T47D (cell line): Measurements from ENCODE around the gene PDSS2.

ENCODE experiments used
- DNase-seq, 2 experiments: peaks; one replicate each; pipeline versions ENCODE4 v3.0.0 to v3.0.0-alpha.2; 2011 to 2012; ENCODE audit warnings: low read depth in 1 of 2, low spot score in 1 of 2
- JUND ChIP-seq: IDR thresholded peaks from 2 replicates; pipeline ENCODE4 v1.6.1; 2012; ENCODE audit warnings: low read depth
- in situ Hi-C: cut with HindIII; loops from 2 replicates; pipeline ENCODE4 v1.10.0; 2016; ENCODE audit warnings: low sequenced_read_pairs, low pct_unique_long_range_greater_than_20kb

Gene PDSS2

DNA sequence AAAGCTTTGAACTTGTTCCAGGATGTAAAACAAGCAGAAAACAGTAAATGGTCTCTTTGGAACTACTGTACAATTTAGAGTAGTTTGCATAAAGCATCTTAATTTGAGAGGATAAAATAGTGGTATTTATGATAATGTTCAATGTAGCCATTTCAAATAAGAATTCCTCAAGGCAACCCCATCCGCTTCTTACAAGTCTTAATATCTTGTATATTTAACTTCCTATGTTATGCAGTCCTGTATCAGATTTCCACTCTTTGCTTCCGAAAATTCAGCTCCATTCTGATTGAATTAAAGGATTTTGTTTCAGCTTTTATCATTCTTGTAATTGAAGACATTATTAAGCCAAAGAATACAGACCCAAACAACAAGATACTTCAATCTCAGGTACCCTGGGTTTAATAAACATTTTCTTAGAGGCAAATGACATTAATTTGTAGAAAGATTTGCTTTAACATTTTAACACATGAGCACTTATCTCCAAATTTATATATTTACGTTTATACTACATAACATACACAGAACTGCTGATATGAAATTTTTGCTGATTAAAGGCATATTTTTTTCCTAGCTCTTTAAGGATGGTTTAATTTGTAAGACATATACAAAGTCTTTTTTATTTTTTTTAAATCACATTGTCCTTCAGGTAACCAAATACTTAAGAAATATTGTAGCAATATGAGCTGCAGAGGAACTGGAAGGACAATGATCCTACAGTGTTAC is 213.0 kb downstream of the PDSS2 start:
- in situ Hi-C loops: no loop called here
- TF ChIP-seq JUND: no peak

DNA sequence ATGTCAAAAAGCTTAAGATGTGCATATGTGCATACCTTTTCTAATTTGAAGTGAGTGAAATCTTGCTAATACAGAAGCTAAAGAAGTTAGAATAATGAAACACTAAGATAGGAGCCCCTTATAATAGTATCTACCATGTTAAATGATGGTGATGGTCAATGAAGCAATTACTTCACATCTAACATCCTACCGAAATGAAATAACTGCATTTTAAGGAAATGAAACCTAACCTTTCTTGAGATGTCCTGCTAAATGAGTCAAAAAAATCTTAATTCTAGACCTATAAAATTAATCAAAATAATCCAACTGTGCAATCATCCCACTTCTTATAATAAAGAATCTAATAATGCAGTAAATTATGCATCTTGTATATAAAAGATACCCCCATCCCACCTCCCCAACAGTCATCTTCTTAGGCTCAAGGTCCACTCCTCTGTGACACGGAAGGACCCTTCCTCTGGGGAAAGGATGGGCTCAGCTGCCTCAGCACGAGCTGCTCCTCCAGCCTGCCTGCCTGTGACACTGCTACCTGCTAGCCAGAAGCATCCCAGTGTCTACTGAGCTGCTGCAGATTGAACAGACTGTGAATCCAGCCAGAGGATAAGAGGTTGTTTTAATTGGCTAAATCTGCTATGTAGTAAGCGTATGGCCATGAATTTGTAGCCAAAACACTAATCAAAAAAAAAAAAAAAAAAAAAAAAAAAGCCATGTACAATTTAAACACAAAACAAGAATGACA is 214.5 kb downstream of the PDSS2 start:
- no peak for TF ChIP-seq JUND
- DNase-seq: no peak
- in situ Hi-C loops: no loop called here

More for the DNA sequence above, 213.0 kb downstream of the PDSS2 start:
- no peak for DNase-seq

DNA sequence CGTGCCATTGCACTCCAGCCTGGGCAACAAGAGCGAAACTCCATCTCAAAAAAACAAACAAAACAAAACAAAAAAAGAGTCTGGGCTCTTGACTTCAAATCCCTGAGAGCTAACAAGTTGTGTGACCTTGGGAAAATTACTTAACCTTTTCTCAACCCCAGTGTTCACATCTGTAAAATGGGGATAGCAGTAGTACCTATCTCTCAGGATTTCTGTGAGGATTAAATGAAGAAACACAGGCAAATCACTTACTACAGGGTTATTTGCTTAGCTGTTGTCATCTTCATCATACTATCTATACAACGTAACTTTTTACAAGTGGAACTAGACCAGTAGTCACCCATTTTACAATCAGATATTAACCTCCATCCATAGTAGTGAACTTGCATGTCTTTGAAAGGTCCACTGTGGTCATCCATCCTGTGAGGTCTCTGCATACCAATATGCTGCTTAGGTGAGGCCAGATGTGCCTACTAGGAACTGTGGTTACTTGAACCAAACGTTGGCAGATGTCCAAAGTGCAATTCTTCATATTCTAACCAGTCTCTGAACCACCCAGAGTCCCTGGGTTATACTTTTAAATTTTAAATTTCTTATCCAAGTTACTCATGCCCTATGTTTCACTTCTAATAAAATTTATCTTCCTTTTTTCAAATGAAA is 215.2 kb downstream of the PDSS2 start:
- TF ChIP-seq JUND: no peak
- in situ Hi-C loops: no loop called here
- DNase-seq: no peak

DNA sequence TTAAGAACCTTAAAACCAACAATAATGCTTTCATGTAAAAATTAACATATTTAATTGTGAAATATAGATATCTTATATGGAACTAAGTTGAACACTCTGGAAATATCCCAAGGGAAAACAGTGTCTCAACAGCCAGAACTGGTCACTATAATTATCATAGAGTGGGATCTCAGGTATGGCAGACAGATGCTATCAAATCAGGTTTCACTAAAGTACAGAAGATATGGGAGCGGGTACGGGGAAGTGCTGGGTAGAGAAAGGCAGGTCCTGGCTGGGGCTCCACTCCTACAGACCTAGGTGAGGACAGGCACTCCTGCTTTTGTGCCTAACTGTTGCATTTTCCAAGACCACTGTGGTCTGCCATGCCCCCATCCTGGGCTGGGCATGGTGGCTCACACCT is 215.9 kb downstream of the PDSS2 start:
- TF ChIP-seq JUND: no peak
- DNase-seq: no peak
- in situ Hi-C loops: no loop called here

DNA sequence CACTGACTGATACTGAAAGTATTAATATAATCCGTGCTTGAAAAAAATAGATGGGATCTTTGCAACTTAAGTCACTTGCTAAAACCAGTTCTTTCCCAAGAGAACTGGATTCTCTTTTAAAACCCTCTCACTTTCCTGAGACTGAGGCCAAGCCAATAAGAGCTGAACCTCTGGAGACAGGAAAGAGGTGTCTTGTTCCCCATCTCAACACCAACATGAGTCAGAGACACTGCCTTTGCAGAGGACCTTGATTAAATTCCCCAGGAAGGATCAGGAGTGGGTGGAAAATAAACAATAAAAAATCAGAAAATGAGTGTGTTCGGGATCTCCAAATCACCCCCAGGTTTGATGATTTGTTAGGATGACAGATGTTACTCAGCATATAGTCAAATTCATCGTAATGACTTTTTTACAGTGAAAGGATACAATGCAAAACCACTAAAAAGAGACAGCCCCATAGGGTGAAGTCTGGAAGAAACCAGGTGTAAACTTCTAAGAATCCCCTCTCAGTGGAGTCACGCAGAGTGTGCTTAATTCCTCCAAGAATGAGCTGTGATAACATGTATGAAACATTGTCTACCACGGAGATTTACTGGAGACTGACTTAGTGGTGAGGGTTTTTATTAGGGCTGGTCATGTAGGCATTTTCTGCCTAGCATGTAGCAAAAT is 221.2 kb downstream of the PDSS2 start:
- no peak for TF ChIP-seq JUND
- no peak for DNase-seq
- in situ Hi-C loops: no loop called here

DNA sequence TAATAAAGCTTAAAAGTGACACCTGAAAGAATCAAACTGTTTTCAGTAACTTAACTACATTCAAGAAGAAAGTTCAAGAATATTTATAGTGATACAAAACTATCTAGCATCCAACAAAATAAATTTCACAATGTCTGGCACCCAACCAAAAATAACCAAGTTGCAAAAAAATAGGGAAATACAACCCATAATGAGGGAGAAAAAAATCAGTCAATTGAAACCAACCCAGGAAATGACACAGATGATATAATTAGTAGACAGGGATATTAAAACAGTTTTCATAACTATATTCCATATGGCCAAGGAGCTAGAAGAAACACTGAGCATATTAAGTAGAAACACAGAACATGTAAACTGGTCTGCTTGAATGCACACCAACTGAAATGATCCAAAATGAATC is 223.9 kb downstream of the PDSS2 start:
- DNase-seq: no peak
- no peak for TF ChIP-seq JUND
- in situ Hi-C loops: no loop called here

DNA sequence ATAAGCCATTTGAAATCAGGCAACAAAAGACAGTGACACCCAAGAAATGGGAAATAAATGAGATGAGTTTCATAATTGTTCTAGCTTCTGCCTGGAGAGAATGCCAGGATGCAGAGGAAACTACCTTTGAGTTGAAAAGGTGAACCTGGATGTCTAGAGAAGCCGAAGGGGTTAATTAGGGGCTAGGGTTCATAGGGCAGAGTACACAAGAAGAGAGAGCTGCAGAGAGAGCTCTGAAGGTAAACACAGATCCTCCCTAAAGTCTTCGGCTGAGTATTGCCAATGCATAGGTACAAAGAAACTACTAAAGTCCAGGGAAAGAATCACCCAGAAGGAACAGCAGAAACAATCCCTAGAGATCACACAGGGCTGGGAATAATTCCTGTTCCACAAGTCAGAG is 224.4 kb downstream of the PDSS2 start:
- no peak for TF ChIP-seq JUND
- in situ Hi-C loops: no loop called here
- DNase-seq: no peak

DNA sequence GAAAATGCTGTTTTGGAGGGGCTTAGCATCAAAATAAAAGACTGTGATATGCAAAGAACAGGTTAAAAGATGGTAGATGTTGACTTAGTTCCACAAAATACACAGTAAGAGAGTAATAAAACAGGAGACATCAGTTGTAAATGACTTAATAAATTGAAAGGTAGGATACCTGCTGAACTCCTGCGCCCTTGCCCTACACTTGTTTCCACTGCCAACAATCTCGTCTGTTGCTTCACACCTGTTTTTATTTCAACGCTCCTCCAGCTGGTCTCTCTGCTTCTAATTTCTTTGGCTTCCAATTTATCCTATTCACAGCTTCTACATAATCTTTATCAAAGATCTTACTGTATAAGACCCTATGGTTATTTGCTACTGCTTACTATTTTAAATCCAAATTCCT is 228.1 kb downstream of the PDSS2 start:
- in situ Hi-C loops: no loop called here
- DNase-seq: no peak
- TF ChIP-seq JUND: no peak

DNA sequence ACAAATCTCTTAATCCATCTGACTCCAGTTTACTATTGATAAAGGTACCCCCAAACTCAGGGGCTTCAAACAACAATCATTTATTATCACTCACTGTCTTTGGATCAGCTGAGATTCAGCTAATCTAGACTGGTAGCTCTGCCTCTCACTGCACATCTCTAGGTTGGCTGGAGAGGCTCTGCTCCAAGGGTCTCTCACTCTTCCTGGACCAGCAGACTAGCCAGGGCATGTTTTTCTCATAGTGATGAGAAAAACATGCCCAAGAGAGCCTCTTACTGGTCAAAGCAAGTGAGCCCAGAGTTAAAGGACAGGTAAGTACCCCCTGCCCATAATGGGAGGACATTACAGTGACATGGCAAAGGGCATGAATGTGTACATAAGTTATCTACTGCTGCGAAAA is 228.9 kb downstream of the PDSS2 start:
- in situ Hi-C loops: no loop called here

DNA sequence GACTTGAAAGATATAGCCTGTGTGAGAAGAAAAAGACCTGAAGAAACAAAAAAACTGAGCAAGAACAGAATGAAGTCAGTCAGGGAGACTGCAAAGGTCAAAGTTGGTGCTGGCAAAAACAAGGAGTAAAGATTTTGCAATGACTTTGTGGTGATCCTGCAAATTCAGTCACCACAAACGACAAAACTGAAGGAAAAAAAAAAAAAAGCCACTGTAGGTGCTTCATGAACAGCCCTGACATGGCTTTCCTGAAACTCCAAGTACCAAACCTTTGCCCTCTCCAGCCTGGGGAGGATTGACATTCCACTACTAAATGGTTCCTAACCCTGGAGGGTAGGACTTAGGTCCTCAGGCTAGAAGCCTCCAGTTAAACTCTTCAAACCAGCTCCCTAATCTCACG is 229.3 kb downstream of the PDSS2 start:
- DNase-seq: no peak
- TF ChIP-seq JUND: no peak
- in situ Hi-C loops: no loop called here

More for the DNA sequence above, 228.9 kb downstream of the PDSS2 start:
- TF ChIP-seq JUND: no peak
- no peak for DNase-seq

DNA sequence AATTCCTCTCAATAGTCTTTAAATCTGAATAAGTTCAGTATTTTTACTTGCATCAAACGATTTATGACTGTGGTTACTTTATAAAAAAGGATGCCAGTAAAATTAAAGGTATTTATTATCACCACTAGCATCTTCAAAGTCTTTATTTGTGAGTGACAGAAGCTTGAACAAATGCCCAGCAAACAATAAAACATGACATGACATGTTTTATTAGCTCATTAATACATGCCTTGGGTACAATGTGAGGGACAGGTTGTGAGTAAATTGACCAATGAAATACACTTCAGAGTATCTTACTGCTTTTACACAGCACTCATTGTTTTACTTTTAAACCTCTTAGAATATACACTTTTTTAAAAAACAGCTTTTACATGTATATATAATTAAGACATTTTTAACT is 230.6 kb downstream of the PDSS2 start:
- no peak for TF ChIP-seq JUND
- peak in 1 of 2 experiments; percentile 35 for DNase-seq
- in situ Hi-C loops: no loop called here

DNA sequence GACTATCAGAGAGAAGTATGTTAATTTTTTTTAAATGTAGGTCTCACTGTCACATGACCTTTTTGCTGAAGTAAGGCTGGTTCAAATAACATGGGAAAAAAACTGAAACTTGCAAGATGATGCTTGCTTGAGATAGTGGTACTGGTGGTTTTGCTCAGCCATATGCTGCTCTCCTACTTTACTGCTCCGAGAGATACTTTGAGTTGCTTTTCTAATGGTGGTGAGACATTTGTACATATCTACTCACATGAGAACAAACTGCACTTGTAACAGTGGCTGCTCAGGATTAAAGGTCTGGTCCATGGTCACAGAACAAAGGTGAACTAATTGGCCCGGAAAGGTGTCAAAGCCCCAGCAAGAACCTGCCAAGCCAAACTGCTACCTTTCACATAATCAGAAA is 237.8 kb downstream of the PDSS2 start:
- DNase-seq: no peak
- in situ Hi-C loops: no loop called here

DNA sequence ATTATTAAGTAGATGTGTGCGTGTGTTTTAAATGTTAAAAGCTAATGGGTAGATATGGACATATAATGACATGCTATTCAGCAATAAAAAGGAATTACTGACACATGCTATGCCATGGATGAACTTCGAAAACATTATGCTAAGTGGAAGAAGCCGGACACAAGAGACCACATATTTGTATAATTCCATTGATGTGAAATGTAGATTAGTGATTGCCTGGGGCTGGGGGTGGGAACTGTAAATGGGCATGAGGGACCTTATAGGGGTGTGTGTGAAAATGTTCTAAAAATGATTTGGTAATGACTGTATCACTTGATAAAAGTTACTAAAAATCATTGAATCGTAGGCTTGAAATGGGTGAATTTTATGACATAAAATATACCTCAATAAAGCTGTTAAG is 239.5 kb downstream of the PDSS2 start:
- in situ Hi-C loops: no loop called here
- no peak for TF ChIP-seq JUND
- DNase-seq: no peak

More for the DNA sequence above, 237.8 kb downstream of the PDSS2 start:
- no peak for TF ChIP-seq JUND
